HPDE6-E6E7 (cell line): ENCODE data around the gene ECI1.

Experiments
- DNase-seq: peaks from one replicate; pipeline ENCODE4 v3.0.0; 2011; ENCODE audit warnings: missing footprints; ENCODE audit errors: extremely low spot score

ECI1 gene, protein sequence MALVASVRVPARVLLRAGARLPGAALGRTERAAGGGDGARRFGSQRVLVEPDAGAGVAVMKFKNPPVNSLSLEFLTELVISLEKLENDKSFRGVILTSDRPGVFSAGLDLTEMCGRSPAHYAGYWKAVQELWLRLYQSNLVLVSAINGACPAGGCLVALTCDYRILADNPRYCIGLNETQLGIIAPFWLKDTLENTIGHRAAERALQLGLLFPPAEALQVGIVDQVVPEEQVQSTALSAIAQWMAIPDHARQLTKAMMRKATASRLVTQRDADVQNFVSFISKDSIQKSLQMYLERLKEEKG

DNA sequence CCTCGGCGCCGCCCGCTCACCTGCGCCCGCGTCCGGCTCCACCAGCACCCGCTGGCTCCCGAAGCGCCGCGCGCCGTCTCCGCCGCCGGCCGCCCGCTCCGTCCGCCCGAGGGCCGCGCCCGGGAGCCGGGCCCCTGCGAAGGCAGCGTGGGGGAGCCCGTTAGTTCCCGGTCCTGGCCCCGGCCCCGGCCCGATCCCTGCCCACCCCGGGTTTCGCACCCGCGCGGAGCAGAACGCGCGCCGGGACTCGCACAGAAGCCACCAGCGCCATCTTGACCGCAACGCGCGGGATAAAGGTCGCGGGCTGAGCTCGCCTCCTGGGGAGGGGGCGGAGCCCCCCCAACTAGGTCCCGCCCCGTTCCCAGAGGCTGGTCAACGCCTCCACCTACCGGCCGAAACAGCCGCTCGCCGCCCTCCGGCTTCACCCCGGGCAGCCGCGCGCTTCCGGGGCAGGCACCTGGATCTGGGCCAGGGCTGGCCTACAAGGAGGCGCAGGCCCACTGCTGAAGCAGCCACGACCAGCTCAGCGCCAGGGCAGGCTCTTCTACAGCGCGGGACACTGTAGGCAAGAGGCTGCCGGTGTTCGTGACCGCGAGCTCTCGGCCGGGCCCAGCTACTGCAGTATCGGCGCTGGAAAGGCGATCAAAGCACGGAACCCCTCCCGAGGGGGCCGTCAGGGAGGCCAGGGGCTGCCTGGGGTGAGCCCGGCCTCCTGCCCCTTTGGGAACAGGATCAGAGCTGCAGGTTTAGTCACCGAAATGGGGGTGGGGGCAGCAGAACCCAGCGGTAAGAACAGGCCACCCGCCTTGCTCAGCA is at the start of gene ECI1:
Gene ECI1, minus strand, starts transcription at position 292 of the 816 bp plus-strand sequence. Its CDS starts 21 bp downstream, at position 271.
- DNase-seq: peak; percentile 97

DNA sequence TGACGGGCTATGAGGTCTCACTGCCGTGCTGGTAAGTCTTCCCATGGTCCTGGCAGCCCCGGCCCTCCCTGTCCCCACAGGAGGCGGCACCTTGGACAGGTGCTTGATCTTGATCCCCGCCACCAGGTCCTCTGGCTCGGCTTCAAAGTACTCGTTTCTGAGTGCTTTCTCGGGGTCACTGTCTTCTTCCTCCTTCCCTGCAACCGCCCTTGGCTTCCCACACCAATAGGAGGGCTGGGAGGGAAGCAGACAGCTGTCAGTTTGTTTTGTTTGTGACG is 48.5 kb upstream of the ECI1 start:
- DNase-seq: no peak

DNA sequence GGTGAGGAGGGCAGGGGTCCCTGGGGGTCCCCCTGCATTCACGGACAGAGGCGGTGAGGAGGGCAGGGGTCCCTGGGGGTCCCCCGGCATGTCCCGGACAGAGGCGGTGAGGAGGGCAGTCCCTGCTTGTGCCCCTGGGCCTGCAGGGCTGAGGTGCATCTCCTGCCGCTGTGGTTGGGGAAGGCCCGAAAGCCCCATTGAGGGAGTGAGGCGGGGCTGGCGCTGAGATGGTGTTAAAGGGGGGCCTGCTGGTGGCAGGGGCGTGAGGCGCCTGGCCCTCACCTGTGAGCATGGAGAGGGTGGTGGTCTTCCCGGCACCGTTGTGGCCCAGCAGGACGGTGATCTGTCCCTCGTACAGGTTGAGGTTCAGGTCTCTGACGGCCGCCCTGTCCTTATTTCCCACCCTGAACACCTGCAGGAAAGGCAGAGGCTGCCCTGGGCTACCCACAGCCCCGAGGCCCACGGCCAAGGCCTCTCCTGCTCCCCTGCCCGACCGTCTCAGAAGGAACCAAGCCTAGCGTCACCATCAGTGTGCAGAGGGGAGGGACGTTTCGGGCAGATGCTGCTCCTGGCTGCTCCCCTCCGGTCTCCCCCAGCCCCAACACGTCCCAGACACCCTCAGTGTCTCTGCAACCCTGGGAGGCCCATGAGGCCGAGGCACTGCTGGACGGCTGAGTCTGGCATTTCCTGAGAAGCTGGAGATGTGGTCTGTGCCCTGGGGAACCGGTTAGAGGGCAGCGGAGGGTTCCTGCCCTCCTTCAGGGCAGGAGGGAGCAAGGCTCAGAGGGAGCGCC is 47.9 kb upstream of the ECI1 start:
- DNase-seq: no peak

DNA sequence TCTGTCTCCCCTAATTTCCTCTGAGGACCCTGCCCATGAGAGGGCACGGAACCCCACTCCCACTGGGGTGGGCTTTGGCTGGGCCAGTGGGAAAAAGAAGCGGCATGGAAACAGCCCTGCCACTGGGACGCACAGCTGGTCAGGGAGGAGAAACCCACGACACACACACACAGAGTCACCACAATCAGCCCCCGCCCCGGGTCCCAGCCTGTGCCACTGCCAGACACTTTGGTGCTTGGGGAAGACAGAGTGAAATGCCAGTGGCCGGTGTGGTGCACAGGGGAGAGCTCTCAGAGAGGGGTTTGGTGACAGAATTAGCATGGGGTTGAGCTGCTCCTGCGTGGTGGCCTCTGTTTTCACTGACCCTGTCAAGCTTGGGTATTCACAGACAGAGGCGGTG is 47.2 kb upstream of the ECI1 start:
- DNase-seq: no peak

DNA sequence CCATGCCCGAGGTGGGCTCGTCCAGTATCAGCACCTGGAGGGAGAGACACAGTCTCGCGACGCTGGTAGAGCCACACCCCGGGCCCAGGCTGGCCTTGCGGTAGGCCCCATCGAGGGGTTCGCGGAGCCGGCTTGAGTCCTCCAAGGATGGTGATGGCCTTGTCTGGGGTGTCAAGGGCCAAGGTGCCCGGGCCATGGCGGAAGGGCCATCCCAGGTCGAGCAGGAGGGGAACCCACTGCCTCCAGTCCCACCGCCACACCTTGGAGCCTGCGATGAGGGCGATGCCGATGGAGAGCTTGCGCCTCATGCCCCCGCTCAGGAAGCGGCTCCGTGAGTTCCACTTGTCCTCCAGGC is 46.1 kb upstream of the ECI1 start:
- DNase-seq: no peak

DNA sequence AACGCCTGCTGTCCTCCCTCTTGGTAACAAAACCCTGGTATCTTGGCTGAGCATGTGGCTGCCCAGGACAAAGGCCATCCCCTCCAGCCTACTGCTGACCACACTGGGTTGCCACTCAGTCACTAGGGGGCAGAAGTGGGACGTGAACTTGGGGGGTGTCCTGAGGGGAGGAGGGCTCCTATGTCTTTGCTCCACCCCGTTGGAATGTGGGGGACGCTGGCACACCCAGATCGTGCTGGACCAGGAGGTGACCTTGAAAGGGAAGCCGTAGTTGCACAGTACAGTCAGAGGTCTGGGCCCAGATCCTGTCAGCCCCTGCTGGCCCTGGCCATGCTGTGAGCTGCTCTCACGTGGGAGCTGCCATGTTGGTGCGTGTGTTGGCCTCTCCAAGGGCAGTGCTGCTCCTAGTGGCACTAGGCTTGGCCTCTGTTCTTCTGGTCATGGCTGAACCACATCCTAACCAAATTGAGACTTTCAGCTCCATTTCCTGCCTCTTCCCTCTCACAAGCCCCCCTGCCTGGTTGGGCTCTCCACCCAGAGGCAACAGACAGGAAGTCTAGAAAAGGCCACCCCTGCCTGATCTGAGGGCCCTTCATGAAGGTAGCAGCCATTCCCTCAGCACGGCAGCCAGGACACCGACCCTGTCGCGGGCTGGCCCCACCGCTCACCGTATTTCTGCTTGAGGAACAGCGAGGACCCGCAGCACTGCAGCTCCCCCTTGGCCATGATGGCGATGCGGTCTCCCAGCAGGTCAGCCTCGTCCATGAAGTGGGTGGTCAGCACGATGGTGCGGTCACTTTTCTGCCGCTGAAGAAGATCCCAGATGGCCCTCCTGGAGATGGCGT is 45.5 kb upstream of the ECI1 start:
- no peak for DNase-seq

DNA sequence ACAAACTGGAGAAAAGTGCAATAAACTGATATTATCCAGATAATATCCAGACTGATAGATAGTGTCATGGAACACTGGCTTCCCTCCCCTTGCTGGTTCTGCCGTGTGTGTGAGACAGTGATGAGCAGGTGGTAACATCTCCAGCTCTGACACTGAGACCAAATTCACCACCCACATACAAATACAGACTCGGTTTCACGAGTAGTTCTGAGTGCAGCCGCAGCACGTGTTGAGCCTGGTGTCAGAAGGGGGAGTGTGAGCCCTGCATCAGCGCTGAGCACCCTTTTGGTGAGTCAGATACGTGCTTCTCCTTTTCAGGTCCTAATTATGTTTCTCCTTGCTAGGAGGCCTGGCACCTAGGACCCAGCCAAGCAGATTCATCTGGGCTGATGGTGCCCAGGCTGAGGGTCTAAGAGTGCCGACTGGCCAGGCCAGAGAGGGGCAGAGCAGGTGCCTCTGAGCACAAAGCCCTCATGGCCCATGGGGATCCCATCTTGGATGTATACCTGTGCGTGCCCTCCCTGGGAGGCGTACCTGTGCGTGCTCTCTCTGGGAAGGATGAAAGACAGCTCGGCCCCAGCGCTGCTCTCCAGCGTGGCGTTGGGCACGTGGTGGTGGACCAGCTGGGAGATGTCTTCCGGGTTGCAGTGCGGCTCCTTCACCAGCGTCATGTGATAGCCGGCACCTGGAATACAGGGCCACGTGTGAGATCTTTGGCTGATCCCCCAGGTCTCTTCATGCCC is 43.8 kb upstream of the ECI1 start:
- no peak for DNase-seq

DNA sequence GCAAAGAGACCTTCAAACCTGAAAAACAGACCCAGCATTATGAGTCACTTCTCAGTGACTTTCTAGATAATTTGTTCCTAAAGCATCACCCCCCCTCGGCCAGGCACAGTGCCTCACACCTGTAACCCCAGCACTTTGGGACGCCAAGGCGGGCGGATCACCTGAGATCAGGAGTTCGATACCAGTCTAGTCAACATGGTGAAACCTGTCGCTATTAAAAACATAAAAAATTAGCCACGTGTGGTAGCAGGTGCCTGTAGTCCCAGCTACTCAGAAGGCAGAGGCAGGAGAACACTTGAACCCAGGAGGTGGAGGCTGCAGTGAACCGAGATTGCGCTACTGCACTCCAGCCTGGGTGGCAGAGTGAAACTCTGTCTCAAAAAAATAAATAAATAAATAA is 40.8 kb upstream of the ECI1 start:
- no peak for DNase-seq

DNA sequence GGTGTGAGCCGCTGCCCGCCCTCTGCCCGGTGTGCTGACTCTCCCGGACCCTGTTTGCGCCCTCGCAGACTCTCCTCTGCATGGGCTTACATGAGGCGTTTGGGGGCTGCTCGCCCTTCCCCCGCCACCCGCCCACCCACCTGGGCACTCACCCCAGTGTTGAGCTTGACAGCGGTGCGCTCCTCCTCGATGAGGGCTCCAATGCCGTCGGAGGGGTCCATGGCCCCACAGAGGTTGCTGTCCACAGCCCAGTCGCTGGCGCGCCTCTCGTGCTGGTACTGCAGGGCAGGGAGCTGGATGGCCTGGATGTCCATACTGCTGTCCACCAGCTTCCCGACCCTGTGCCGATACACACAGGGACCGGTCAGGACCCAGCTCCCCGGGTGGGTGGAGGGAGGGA is 37.9 kb upstream of the ECI1 start:
- DNase-seq: no peak

DNA sequence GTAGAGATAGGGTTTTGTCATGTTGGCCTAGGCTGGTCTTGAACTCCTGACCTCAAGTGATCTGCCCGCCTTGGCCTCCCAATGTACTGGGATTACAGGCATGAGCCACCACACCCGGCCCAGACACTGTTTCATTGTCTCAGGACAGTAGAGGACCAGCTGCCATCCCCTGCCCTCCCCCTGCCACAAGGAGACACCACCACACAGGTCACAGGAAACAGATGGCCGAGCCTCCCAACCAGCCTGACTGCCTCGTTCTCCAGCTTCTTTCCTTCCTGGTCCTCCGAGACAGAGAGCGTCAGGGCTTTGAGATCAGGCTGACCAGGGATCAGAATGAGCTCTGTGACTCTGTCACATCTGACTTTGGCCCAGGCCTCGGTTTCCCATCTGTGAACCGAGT is 37.3 kb upstream of the ECI1 start:
- DNase-seq: no peak

DNA sequence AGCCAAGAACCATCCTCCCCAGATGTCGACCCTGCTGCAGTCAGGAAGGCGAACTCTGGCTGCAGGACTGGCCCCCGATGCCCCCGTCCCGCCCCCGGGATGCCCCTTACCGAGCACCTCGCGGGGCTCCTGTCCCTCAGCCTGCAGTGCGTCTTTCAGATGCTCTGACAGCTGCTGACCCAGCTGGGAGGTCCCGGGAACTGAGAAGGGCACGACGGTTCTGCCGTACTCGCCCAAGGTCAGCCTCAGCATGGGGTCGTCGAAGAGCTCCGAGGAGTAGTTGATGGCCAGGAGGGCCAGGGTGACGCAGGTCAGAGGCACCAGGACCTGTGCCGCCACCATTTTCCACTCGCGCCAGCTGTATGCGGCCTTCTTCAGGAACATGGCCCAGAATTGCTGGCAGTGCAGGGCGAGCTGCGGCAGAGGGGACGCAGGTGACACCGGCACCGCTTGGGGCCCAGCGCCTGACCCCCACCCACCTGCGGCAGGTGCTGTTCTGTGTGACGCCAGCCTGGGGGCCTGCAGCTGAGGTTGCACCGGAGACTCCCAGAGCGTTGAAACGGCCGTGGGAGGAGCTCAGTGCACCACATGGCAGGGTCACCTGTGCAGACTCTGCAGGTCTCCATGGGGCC is 36.6 kb upstream of the ECI1 start:
- DNase-seq: no peak

DNA sequence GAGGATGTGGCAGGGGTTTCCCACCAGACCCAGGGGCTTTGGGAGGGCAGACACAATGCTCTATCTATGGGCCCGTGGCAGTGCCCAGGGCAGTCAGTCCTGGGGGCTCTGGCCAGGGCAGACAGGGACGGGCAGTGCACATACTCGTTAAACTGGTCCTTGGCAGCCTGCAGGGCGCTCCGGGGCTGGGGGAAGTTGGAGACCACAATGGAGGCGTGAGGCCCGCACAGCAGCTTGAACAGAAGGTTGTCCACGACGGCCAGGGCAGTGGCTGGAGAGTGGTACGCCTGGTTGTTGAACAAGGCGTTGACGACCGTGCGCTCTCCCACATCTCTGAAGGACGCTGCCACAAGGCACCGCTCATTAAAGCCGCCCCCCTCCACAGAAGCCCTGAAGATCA is 35.2 kb upstream of the ECI1 start:
- DNase-seq: no peak

DNA sequence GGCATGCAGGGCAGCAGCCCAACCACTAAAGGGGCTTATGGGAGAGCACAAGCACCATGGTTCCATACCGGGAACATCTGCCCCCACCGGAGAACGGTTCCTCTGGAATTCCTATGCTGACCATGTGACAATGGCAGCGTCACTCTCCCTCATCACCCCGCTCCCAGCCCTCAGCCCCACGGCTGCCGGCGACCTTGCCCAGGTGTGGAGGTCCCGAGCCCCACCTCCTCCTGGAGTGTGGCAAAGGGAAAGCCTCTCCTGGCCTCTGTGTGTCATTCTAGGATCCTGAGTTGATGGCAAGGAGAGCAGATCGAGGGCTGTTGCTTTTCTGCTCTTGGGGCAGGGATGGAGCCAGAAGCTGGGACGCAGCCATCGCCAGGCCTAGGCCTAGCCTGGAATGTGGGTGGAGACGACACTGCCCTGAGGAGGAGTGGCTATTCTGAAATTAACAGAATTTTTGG is 34.4 kb upstream of the ECI1 start:
- no peak for DNase-seq

DNA sequence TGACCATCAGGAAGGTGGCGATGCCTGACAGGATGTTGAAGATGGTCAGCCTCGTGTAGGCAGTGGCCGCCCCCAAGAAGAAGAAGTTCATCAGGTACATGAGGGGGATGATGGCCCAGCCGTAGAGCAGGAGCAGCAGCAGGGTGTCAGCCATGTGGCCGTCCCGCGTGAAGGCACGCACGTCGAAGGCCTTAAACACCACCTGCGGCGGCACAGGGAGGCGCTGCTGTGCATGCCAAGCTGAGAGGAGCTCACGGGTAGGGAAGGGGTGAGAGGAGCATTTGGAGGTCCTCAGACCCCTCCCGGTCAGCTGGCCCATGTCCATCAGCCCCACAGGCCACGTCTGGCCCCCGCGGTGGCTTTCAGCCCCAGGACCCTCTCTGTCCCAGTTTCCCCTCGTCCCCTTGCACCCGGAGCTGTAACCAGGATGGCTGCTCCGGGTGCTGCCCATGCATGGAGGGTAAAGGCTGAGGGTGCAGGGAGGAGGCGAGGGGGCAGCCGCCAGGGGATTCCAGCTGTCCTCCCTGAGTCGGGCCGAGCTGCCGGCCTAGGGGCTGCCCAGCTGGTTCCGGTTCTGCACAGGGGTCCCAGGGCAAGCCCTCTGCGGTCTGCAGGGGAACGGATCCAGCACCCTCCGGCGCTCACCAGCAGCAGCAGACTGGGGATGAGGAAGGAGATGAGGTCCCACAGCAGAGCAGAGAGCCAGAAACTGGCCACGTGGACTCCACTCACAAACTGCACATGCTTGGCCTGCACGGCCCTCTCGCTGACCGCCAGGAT is 33.6 kb upstream of the ECI1 start:
- no peak for DNase-seq

DNA sequence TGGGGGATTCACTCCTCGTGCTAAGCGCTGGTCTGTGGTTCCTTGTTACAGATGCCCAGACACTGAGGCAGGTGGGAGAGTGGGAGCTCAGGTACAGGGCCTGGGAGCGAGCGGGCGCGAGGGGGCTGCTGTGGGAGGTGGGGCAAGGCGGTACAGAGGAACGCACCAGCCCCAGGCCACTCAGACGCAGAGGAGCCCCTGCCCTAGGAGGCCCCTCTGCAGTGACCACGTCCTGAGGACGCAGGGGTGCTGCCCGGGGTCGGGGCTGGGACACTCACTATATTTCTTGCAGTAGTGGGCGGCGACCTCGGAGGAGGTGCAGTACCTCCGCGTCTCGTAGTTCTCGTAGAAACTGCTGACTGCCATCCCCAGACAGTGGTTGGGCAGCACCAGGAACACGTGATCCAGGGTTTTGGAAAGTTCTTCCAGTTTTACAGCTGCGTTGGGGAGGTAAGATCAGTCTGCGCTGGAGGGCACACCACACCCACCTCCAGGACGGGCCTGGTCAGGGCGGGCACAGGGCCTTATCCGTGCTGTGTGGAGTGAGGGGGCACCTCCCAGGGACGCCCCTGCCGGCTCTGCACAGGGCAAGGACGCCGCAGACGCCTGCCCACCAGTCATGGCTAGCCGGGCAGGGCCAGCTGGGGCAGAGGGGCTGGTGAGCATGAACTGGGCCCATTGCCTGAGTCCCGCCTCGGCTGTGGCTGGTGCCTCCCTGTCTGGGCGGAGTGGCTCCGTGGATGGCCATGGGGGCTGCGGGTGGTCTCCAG is 32.8 kb upstream of the ECI1 start:
- DNase-seq: no peak

DNA sequence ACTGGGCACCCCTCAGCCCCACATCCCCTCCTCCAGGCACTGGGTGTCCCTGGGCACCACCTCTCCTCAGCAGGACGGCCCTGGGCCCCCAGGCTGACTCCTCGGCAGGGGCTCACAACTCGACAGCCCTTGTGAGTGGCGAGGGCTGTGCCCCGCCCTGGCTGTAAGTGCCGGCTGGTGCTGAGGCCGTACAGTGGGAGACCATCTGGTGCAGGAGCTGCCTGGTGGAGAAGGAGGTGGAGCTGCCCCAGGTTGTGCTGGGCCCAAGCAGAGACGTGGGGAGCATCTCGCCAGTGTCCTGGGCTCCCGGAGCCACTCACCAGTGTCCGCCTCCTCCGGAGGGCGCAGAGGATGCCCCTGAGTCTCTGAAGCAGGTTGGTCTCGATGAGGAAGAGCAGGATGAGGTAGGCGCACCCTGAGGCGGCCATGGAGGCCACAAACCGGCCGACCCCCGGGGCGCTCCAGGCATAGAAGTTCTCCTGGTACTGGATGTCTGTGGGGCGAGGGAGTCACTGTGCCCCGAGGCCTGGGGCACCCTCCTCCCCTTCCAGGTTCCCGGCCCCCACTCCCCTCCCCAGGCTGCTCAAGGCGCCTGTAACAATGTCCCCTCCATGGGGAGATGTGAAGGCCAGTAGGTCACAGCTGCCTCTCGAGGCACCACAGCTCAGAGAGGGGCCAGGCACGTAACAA is 31.6 kb upstream of the ECI1 start:
- DNase-seq: no peak

DNA sequence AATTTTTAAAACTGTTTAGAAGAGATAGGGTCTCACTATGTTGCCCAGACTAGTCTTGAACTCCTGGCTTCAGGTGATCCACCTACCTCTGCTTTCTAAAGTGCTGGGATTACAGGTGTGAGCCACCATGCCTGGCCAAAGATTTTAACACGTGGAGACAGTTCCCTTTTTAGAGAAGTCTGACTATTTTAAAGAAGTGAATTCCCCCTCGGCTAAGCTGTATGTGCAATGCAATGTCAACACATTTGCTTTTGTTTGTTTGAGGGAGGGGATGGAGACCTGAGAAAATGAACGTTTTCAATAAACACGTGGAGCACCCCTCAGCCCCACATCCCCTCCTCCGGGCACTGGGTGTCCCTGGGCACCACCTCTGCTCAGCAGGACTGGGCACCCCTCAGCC is 30.9 kb upstream of the ECI1 start:
- no peak for DNase-seq

DNA sequence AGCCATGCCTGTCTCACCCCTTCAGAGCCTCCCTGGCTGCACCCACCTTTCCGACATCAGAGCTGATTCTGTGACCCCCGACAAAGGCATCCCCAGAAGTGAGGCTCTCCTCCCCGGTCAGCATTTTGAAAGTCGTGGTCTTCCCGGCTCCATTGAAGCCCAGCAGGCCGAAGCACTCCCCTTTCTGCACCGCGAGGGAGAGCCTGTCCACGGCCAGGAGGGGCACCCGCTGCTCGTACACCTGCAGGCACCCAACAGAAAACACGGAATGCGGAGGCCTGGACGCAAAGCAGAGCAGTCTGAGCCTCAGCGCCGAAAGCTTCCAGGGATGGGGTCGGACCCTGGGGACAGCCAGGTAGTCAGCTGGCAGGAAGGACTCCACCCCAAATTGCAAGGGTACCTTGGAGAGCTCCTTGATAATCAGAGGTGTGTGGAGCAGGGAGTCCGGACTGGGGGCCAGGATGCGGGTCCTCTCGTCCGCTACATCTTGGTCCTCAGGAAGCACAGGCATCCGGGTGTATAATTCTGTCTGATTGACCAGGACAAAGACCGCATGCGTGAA is 29.7 kb upstream of the ECI1 start:
- no peak for DNase-seq
